Measurements from ENCODE around the gene SEMA4D. TPM values are rescaled to one million over a fixed set of nuclear protein-coding genes. Genes with fewer than 3 reads are reported as not detected.

SEMA4D gene
- total RNA-seq, 4 donors from 2014 or later = 13.4 to 27.3 (median 24.8) TPM

DNA sequence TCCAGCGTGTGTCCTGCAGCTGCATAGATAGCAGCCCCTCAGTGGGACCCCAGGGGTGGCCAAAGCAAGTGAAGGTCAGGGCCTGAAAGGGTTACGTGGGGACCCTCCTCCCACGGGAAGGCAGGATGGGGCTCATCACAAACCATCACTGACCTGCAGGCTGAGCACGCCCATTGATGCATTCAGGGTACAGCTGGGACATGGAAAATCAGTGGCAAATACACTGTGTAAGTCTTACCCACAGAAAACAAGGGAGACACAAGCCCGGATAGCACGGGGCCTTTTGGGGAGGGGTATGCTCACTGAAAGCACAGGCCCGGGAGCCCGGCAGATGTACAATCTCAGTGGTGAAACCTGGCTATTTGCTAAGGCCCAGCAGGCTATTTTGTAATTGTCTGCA lies 49.1 kb downstream of the SEMA4D start:
- no peaks in the 10 kb centered on the region for H3K9me3 ChIP-seq
- peaks cover 0 to 49% (median 26%) of the 10 kb centered on the region in 4 donors for H3K4me1 ChIP-seq
- H3K27ac ChIP-seq = peak overlapping the region; percentile 70 to 88 (median 80)
- no peaks in the 10 kb centered on the region for H3K36me3 ChIP-seq
- WGBS, 2 donors = 48 to 51% methylated on average over 7 to 8 of the region's 8 CpGs
- DNase-seq (ENCODE audit: low spot score in 2 of 2) = no peak
- TF ChIP-seq, protein P1, sequence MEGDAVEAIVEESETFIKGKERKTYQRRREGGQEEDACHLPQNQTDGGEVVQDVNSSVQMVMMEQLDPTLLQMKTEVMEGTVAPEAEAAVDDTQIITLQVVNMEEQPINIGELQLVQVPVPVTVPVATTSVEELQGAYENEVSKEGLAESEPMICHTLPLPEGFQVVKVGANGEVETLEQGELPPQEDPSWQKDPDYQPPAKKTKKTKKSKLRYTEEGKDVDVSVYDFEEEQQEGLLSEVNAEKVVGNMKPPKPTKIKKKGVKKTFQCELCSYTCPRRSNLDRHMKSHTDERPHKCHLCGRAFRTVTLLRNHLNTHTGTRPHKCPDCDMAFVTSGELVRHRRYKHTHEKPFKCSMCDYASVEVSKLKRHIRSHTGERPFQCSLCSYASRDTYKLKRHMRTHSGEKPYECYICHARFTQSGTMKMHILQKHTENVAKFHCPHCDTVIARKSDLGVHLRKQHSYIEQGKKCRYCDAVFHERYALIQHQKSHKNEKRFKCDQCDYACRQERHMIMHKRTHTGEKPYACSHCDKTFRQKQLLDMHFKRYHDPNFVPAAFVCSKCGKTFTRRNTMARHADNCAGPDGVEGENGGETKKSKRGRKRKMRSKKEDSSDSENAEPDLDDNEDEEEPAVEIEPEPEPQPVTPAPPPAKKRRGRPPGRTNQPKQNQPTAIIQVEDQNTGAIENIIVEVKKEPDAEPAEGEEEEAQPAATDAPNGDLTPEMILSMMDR (IDR thresholded peaks at IDR 0.05) = no peak
- no peak for TF ChIP-seq EP300 (IDR thresholded peaks at IDR 0.05)
- TF ChIP-seq POLR2A (IDR thresholded peaks at IDR 0.05) = no peak
- H3K4me3 ChIP-seq = no peak overlapping the region
- no peaks in the 10 kb centered on the region for H3K27me3 ChIP-seq

DNA sequence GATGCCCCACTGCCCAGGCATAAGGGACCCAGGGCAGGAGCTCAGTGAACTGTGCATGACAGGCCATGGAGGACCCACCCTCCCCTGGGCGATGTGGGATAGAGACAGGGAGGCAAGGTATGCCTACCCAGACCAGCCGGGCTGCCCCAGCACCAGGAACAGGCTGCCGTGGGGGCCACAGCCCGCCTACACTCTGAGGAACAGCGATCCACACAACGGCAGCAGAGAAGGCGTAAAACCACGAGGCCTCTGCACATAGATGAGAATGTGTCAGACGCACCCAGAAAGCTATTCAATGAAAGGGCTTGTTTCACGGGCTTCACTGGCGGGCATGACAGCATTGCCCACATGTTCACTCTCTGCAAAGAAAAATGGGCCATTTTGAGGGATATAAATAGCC lies 49.5 kb downstream of the SEMA4D start:
- DNase-seq (ENCODE audit: low spot score in 2 of 2) = no peak

GRCh38 chr9:89447416-89447815 lies 50.5 kb downstream of the SEMA4D start:
- H3K27me3 ChIP-seq = no peaks in the 10 kb centered on the region
- no peaks in the 10 kb centered on the region for H3K36me3 ChIP-seq
- peaks cover 0 to 56% (median 39%) of the 10 kb centered on the region in 4 donors for H3K4me1 ChIP-seq
- no peaks in the 10 kb centered on the region for H3K9me3 ChIP-seq
- H3K27ac ChIP-seq = peak overlapping the region; percentile 64 to 93 (median 79)
- TF ChIP-seq POLR2A (IDR thresholded peaks at IDR 0.05) = no peak
- no peak for TF ChIP-seq EP300 (IDR thresholded peaks at IDR 0.05)
- TF ChIP-seq, protein P1 (IDR thresholded peaks at IDR 0.05) = no peak
- no peak for DNase-seq (ENCODE audit: low spot score in 2 of 2)
- H3K4me3 ChIP-seq = no peak overlapping the region
- WGBS, 2 donors = 97 to 98% methylated on average over 8 of the region's 8 CpGs

More for the DNA sequence above, 49.5 kb downstream of the SEMA4D start:
- WGBS, 2 donors = 52 to 57% methylated on average over 11 of the region's 11 CpGs
- H3K27me3 ChIP-seq = no peaks in the 10 kb centered on the region
- no peak overlapping the region for H3K4me3 ChIP-seq
- no peaks in the 10 kb centered on the region for H3K36me3 ChIP-seq
- H3K4me1 ChIP-seq = peaks cover 0 to 51% (median 31%) of the 10 kb centered on the region in 4 donors
- no peaks in the 10 kb centered on the region for H3K9me3 ChIP-seq
- H3K27ac ChIP-seq = peak overlapping the region; percentile 70 to 93 (median 80)
- TF ChIP-seq POLR2A (IDR thresholded peaks at IDR 0.05) (peak in 1 of 2 donors; percentile 16), EP300 (IDR thresholded peaks at IDR 0.05) (peak; percentile 74 to 88)
- TF ChIP-seq, protein P1 (IDR thresholded peaks at IDR 0.05) = no peak

DNA sequence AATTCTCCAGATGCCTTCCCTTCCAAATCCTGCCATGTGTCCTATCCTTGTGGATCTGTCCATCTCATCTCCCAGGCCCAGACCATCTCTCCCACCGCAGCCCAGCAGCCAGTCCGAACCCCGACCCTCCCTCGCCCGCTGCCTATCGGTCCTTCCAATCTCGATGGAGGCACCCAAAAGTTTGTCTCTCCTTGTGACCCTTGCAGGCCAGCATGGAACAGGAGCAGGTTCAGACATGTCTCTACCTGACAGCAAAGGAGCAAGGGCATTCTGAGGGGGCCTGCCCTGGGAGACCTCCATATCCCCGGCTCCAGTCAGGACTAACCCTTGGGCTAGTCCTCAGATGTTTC lies 51.0 kb downstream of the SEMA4D start:
- no peak overlapping the region for H3K4me3 ChIP-seq
- peak overlapping the region in 3 of 4 donors; percentile 70 to 93 (median 88) for H3K27ac ChIP-seq
- no peaks in the 10 kb centered on the region for H3K27me3 ChIP-seq
- TF ChIP-seq POLR2A (IDR thresholded peaks at IDR 0.05) = no peak
- TF ChIP-seq EP300 (IDR thresholded peaks at IDR 0.05) = no peak
- TF ChIP-seq, protein P1 (IDR thresholded peaks at IDR 0.05) = no peak
- no peaks in the 10 kb centered on the region for H3K9me3 ChIP-seq
- 97 to 99% methylated on average over 8 of the region's 8 CpGs for WGBS, 2 donors
- no peak for DNase-seq (ENCODE audit: low spot score in 2 of 2)
- H3K36me3 ChIP-seq = no peaks in the 10 kb centered on the region
- H3K4me1 ChIP-seq = peaks cover 0 to 60% (median 44%) of the 10 kb centered on the region in 4 donors

GRCh38 chr9:89446261-89446960 lies 51.5 kb downstream of the SEMA4D start:
- Histone ChIP-seq H3K4me3 (no peak overlapping the region), H3K27me3 (no peaks in the 10 kb centered on the region), H3K9me3 (no peaks in the 10 kb centered on the region), H3K4me1 (peaks cover 0 to 65% (median 49%) of the 10 kb centered on the region in 4 donors), H3K36me3 (no peaks in the 10 kb centered on the region), H3K27ac (peak overlapping the region in 2 of 4 donors; percentile 88 to 93)
- 80 to 86% methylated on average over 10 to 13 of the region's 13 CpGs for WGBS, 2 donors
- no peak for DNase-seq (ENCODE audit: low spot score in 2 of 2)
- TF ChIP-seq, protein P1 (IDR thresholded peaks at IDR 0.05) = no peak
- TF ChIP-seq POLR2A (IDR thresholded peaks at IDR 0.05) (no peak), EP300 (IDR thresholded peaks at IDR 0.05) (no peak)
